GM23338 (cell line): ENCODE data around the gene SMURF1. TPM values are rescaled to one million over a fixed set of nuclear protein-coding genes. Genes with fewer than 3 reads are reported as not detected.

ENCODE experiments used
- ATAC-seq: fragments of 200-7000 bp; cut with Tn5 transposase; 3 replicates; pipeline ENCODE4 v1.9.1; 2020
- DNase-seq: peaks from one replicate; pipeline ENCODE4 v3.0.0-alpha.2; 2015; ENCODE audit warnings: low spot score
- H2AFZ ChIP-seq: fragments of 200-600 bp; sonication (generic); 2 replicates; pipeline ENCODE4 v1.8.0; 2016; ENCODE audit warnings: antibody characterized with exemption, mild to moderate bottlenecking, moderate library complexity
- H3F3A ChIP-seq: fragments of 200-600 bp; sonication (generic); replicated peaks from 2 replicates; pipeline ENCODE4 v1.8.0; 2017; ENCODE audit warnings: antibody characterized with exemption, mixed run types, low read depth
- H3K27ac ChIP-seq: fragments of 200-600 bp; sonication (generic); 2 replicates; pipeline ENCODE4 v1.6.1; 2016; ENCODE audit warnings: low read depth
- H3K27me3 ChIP-seq: fragments of 200-600 bp; sonication (generic); 2 replicates; pipeline ENCODE4 v1.8.0; 2016; ENCODE audit warnings: mild to moderate bottlenecking, mixed run types, moderate library complexity; ENCODE audit not compliant: insufficient read depth
- H3K36me3 ChIP-seq: fragments of 200-600 bp; sonication (generic); 2 replicates; pipeline ENCODE4 v1.8.0; 2016; ENCODE audit warnings: mild to moderate bottlenecking; ENCODE audit not compliant: insufficient read depth
- H3K4me1 ChIP-seq: fragments of 200-600 bp; sonication (generic); 2 replicates; pipeline ENCODE4 v1.8.0; 2016; ENCODE audit warnings: mild to moderate bottlenecking, moderate library complexity; ENCODE audit not compliant: insufficient read depth
- H3K4me2 ChIP-seq: fragments of 200-600 bp; sonication (generic); 2 replicates; pipeline ENCODE4 v1.7.1; 2017; ENCODE audit warnings: mixed run types
- H3K4me3 ChIP-seq: fragments of 200-600 bp; sonication (generic); 2 replicates; pipeline ENCODE4 v1.6.1; 2016; ENCODE audit warnings: mixed run types
- H3K79me2 ChIP-seq: fragments of 200-600 bp; sonication (generic); replicated peaks from 2 replicates; pipeline ENCODE4 v1.8.0; 2017; ENCODE audit warnings: mild to moderate bottlenecking; ENCODE audit not compliant: insufficient read depth
- H3K9me2 ChIP-seq: fragments of 200-600 bp; sonication (generic); 2 replicates; pipeline ENCODE4 v1.8.0; 2017; ENCODE audit not compliant: insufficient read depth
- H4K20me1 ChIP-seq: fragments of 200-600 bp; sonication (generic); replicated peaks from 2 replicates; pipeline ENCODE4 v1.8.0; 2017; ENCODE audit warnings: mild to moderate bottlenecking; ENCODE audit not compliant: insufficient read depth
- H3K27ac Mint-ChIP-seq: 2 replicates; pipeline ENCODE4 v1.8.0; 2020; ENCODE audit warnings: inconsistent platforms, mild to moderate bottlenecking, moderate library complexity, mixed read lengths
- H3K27me3 Mint-ChIP-seq: 3 replicates; pipeline ENCODE4 v1.8.0; 2022; ENCODE audit warnings: low read depth, mild to moderate bottlenecking, moderate library complexity, mixed read lengths, inconsistent platforms; ENCODE audit not compliant: insufficient read depth, poor library complexity
- H3K36me3 Mint-ChIP-seq: 3 replicates; pipeline ENCODE4 v1.8.0; 2021; ENCODE audit warnings: low read depth, mild to moderate bottlenecking, inconsistent platforms, moderate library complexity, mixed read lengths
- H3K4me1 Mint-ChIP-seq: 3 replicates; pipeline ENCODE4 v1.8.0; 2020; ENCODE audit warnings: mild to moderate bottlenecking, inconsistent platforms, mixed read lengths
- H3K4me3 Mint-ChIP-seq: 3 replicates; pipeline ENCODE4 v1.8.0; 2021; ENCODE audit warnings: moderate library complexity, mild to moderate bottlenecking, inconsistent platforms, mixed read lengths
- H3K9me3 Mint-ChIP-seq: 3 replicates; pipeline ENCODE4 v1.8.0; 2020; ENCODE audit warnings: moderate library complexity, mild to moderate bottlenecking, inconsistent platforms, mixed read lengths
- CREB1 ChIP-seq: fragments of 250-450 bp; sonication (Bioruptor Pico); IDR thresholded peaks from 2 replicates; pipeline ENCODE4 v1.5.0; 2020; ENCODE audit warnings: low read depth, mild to moderate bottlenecking, moderate library complexity
- CTCF ChIP-seq, 2 experiments: fragments of 200-600 bp in 1 of 2; sonication (generic) in 1 of 2; conservative IDR thresholded peaks; 2 replicates each; pipeline versions ENCODE4 v1.5.1 to v1.6.1; 2016 to 2017; ENCODE audit warnings: antibody characterized with exemption in 2 of 2, low read depth in 2 of 2, mild to moderate bottlenecking in 2 of 2, moderate library complexity in 1 of 2
- EZH2 ChIP-seq: fragments of 200-600 bp; sonication (generic); IDR thresholded peaks from one replicate; pipeline ENCODE4 v1.8.0; 2017; ENCODE audit warnings: antibody characterized with exemption, mild to moderate bottlenecking, low read depth; ENCODE audit not compliant: unreplicated experiment
- EZH2phosphoT487 ChIP-seq: fragments of 200-600 bp; sonication (generic); IDR thresholded peaks from one replicate; pipeline ENCODE4 v1.8.1; 2018; ENCODE audit warnings: antibody characterized with exemption; ENCODE audit not compliant: unreplicated experiment
- JUNB ChIP-seq: IDR thresholded peaks from one replicate; pipeline ENCODE4 v1.6.1; 2016; ENCODE audit warnings: antibody characterized with exemption; ENCODE audit not compliant: unreplicated experiment
- NANOG ChIP-seq: IDR thresholded peaks from 2 replicates; pipeline ENCODE4 v1.6.1; 2016; ENCODE audit warnings: antibody characterized with exemption, borderline replicate concordance
- POLR2AphosphoS5 ChIP-seq: IDR thresholded peaks from 2 replicates; pipeline ENCODE4 v1.6.1; 2016; ENCODE audit warnings: antibody characterized with exemption, low read depth
- STAT1 ChIP-seq: IDR thresholded peaks from one replicate; pipeline ENCODE4 v1.6.1; 2016; ENCODE audit warnings: antibody characterized with exemption; ENCODE audit not compliant: unreplicated experiment
- ZNF114 ChIP-seq: fragments of 250-450 bp; sonication (Bioruptor Pico); IDR thresholded peaks from 2 replicates; pipeline ENCODE4 v1.5.0; 2020; ENCODE audit warnings: mild to moderate bottlenecking, moderate library complexity
- ZNF331 ChIP-seq: fragments of 250-450 bp; sonication (Bioruptor Pico); IDR thresholded peaks from 2 replicates; pipeline ENCODE4 v1.5.0; 2020; ENCODE audit warnings: low read depth, mild to moderate bottlenecking, moderate library complexity
- polyA plus RNA-seq: library from polyadenylated mRNA; unstranded; fragments of >200 nt; fragmentation: Nextera tagmentation; extraction: Ambion mirVana; gene quantifications from 2 replicates; pipeline ENCODE4 v1.2.1, GENCODE V29; 2016
- total RNA-seq: library from RNA; depleted of rRNA; stranded (reverse); fragments of >200 nt; shearing (Covaris generic); gene quantifications from 2 replicates; pipeline ENCODE4 v1.2.3, GENCODE V29; 2014
- TF ChIP-seq, protein P1 (sequence below): IDR thresholded peaks from 2 replicates; pipeline ENCODE4 v1.6.1; 2016; ENCODE audit warnings: antibody characterized with exemption
- TF ChIP-seq, protein P2 (sequence below): fragments of 250-450 bp; sonication (Bioruptor Pico); IDR thresholded peaks from 2 replicates; pipeline ENCODE4 v1.5.0; 2020; ENCODE audit warnings: mild to moderate bottlenecking, moderate library complexity
- TF ChIP-seq, protein P3 (sequence below): IDR thresholded peaks from one replicate; pipeline ENCODE4 v1.6.1; 2018; ENCODE audit warnings: antibody characterized with exemption; ENCODE audit not compliant: unreplicated experiment

SMURF1 gene
- total and polyA plus RNA-seq, 2 experiments from 2014 or later = 5.8 to 23.9 TPM

GRCh38 chr7:99155211-99155610 is 11.3 kb upstream of the SMURF1 start:
- Histone ChIP-seq H3K4me2 (no peak overlapping the region), H2AFZ (no peak overlapping the region), H3K4me1 (no peaks in the 10 kb centered on the region), H3K4me3 (no peak overlapping the region), H3K9me2 (no peaks in the 10 kb centered on the region), H3F3A (no peaks in the 10 kb centered on the region), H3K36me3 (no peaks in the 10 kb centered on the region), H3K27ac (no peak overlapping the region), H3K27me3 (no peaks in the 10 kb centered on the region), H3K79me2 (no peaks in the 10 kb centered on the region), H4K20me1 (no peaks in the 10 kb centered on the region)
- ATAC-seq (no peak), DNase-seq (no peak)
- Mint-ChIP-seq H3K36me3 (no peaks in the 10 kb centered on the region), H3K27ac (no peak overlapping the region), H3K4me1 (no peaks in the 10 kb centered on the region), H3K9me3 (no peaks in the 10 kb centered on the region), H3K27me3 (no peaks in the 10 kb centered on the region), H3K4me3 (no peak overlapping the region)
- TF ChIP-seq ZNF331 = no peak
- TF ChIP-seq, protein P1, sequence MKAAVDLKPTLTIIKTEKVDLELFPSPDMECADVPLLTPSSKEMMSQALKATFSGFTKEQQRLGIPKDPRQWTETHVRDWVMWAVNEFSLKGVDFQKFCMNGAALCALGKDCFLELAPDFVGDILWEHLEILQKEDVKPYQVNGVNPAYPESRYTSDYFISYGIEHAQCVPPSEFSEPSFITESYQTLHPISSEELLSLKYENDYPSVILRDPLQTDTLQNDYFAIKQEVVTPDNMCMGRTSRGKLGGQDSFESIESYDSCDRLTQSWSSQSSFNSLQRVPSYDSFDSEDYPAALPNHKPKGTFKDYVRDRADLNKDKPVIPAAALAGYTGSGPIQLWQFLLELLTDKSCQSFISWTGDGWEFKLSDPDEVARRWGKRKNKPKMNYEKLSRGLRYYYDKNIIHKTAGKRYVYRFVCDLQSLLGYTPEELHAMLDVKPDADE = no peak
- TF ChIP-seq POLR2AphosphoS5 = no peak
- TF ChIP-seq NANOG = no peak
- no peak for TF ChIP-seq ZNF114
- TF ChIP-seq CREB1 (CRISPR knock-in tag) = no peak
- no peak for TF ChIP-seq EZH2
- TF ChIP-seq, protein P2, sequence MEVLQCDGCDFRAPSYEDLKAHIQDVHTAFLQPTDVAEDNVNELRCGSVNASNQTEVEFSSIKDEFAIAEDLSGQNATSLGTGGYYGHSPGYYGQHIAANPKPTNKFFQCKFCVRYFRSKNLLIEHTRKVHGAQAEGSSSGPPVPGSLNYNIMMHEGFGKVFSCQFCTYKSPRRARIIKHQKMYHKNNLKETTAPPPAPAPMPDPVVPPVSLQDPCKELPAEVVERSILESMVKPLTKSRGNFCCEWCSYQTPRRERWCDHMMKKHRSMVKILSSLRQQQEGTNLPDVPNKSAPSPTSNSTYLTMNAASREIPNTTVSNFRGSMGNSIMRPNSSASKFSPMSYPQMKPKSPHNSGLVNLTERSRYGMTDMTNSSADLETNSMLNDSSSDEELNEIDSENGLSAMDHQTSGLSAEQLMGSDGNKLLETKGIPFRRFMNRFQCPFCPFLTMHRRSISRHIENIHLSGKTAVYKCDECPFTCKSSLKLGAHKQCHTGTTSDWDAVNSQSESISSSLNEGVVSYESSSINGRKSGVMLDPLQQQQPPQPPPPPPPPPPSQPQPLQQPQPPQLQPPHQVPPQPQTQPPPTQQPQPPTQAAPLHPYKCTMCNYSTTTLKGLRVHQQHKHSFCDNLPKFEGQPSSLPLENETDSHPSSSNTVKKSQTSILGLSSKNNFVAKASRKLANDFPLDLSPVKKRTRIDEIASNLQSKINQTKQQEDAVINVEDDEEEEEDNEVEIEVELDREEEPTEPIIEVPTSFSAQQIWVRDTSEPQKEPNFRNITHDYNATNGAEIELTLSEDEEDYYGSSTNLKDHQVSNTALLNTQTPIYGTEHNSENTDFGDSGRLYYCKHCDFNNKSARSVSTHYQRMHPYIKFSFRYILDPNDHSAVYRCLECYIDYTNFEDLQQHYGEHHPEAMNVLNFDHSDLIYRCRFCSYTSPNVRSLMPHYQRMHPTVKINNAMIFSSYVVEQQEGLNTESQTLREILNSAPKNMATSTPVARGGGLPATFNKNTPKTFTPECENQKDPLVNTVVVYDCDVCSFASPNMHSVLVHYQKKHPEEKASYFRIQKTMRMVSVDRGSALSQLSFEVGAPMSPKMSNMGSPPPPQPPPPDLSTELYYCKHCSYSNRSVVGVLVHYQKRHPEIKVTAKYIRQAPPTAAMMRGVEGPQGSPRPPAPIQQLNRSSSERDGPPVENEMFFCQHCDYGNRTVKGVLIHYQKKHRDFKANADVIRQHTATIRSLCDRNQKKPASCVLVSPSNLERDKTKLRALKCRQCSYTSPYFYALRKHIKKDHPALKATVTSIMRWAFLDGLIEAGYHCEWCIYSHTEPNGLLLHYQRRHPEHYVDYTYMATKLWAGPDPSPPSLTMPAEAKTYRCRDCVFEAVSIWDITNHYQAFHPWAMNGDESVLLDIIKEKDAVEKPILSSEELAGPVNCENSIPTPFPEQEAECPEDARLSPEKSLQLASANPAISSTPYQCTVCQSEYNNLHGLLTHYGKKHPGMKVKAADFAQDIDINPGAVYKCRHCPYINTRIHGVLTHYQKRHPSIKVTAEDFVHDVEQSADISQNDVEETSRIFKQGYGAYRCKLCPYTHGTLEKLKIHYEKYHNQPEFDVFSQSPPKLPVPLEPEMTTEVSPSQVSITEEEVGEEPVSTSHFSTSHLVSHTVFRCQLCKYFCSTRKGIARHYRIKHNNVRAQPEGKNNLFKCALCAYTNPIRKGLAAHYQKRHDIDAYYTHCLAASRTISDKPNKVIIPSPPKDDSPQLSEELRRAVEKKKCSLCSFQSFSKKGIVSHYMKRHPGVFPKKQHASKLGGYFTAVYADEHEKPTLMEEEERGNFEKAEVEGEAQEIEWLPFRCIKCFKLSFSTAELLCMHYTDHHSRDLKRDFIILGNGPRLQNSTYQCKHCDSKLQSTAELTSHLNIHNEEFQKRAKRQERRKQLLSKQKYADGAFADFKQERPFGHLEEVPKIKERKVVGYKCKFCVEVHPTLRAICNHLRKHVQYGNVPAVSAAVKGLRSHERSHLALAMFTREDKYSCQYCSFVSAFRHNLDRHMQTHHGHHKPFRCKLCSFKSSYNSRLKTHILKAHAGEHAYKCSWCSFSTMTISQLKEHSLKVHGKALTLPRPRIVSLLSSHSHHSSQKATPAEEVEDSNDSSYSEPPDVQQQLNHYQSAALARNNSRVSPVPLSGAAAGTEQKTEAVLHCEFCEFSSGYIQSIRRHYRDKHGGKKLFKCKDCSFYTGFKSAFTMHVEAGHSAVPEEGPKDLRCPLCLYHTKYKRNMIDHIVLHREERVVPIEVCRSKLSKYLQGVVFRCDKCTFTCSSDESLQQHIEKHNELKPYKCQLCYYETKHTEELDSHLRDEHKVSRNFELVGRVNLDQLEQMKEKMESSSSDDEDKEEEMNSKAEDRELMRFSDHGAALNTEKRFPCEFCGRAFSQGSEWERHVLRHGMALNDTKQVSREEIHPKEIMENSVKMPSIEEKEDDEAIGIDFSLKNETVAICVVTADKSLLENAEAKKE (CRISPR knock-in tag) = no peak
- TF ChIP-seq CTCF (conservative IDR thresholded peaks at IDR 0.05; ENCODE audit: low read depth in 2 of 2) = no peak
- TF ChIP-seq, protein P3, sequence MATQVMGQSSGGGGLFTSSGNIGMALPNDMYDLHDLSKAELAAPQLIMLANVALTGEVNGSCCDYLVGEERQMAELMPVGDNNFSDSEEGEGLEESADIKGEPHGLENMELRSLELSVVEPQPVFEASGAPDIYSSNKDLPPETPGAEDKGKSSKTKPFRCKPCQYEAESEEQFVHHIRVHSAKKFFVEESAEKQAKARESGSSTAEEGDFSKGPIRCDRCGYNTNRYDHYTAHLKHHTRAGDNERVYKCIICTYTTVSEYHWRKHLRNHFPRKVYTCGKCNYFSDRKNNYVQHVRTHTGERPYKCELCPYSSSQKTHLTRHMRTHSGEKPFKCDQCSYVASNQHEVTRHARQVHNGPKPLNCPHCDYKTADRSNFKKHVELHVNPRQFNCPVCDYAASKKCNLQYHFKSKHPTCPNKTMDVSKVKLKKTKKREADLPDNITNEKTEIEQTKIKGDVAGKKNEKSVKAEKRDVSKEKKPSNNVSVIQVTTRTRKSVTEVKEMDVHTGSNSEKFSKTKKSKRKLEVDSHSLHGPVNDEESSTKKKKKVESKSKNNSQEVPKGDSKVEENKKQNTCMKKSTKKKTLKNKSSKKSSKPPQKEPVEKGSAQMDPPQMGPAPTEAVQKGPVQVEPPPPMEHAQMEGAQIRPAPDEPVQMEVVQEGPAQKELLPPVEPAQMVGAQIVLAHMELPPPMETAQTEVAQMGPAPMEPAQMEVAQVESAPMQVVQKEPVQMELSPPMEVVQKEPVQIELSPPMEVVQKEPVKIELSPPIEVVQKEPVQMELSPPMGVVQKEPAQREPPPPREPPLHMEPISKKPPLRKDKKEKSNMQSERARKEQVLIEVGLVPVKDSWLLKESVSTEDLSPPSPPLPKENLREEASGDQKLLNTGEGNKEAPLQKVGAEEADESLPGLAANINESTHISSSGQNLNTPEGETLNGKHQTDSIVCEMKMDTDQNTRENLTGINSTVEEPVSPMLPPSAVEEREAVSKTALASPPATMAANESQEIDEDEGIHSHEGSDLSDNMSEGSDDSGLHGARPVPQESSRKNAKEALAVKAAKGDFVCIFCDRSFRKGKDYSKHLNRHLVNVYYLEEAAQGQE = no peak
- no peak for TF ChIP-seq STAT1
- no peak for TF ChIP-seq EZH2phosphoT487
- no peak for TF ChIP-seq JUNB
